Activated CD4-positive, alpha-beta T cell treated with anti-CD3 and anti-CD28 coated beads for 1 hour (primary cell): ENCODE measurements around the gene STAT5B.

Source experiments
- DNase-seq: peaks from one replicate; pipeline ENCODE4 v3.0.0-alpha.2; 2020

Gene STAT5B

DNA sequence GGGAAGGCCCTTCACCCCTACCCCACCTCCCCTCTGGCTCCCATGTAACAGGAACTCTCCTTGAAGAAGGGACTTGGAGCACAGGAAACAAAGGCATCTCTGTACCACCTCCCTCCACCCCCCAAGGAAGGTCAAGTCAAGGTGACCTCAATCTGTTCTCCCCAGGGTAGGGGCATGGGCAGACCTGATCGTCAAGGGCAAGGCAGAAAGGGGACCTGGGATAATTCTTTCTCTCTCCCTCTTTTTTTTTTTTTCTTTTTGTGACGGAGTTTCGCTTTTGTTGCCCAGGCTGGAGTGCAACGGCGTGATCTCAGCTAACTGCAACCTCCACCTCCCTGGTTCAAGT is 7.8 kb upstream of the STAT5B start:
- DNase-seq: no peak

DNA sequence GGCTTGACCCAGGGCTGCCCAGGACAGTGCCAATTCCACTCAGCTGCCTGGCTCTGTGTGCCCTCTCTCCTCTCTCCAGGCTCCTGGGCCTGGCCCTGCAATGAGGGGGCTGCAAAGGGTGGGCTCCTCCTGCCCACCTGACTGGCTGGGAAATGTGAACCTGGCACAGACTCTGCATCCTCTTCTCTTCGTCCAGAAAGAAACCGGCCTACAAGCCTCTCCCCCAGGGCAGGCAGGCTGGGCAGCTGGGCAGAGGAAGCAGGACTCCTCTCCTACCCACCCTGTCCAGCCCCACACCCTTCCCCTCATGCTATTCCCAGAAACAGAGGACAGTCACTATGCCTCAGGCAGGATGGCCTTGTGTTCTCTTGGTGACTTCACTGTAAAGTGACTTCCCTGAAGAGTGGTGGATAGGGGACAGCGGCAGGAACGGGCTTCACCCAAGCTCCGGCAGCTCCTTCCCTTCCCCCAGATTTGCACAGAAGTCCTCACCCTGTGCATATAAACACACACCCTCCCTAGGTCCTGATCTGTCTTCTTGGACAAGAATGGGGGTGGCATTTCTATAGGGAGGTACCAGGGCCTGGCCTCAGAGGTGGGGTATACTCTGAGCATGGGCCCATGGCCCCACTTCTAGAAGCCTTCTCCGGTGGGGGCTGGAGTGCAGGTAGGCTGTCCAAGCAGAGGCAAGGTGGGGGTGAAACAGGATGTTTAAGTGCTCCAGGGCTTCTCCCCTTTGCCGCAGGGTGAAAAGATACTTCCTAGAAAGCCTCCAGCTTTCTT is 7.2 kb upstream of the STAT5B start:
- DNase-seq: peak; percentile 6

DNA sequence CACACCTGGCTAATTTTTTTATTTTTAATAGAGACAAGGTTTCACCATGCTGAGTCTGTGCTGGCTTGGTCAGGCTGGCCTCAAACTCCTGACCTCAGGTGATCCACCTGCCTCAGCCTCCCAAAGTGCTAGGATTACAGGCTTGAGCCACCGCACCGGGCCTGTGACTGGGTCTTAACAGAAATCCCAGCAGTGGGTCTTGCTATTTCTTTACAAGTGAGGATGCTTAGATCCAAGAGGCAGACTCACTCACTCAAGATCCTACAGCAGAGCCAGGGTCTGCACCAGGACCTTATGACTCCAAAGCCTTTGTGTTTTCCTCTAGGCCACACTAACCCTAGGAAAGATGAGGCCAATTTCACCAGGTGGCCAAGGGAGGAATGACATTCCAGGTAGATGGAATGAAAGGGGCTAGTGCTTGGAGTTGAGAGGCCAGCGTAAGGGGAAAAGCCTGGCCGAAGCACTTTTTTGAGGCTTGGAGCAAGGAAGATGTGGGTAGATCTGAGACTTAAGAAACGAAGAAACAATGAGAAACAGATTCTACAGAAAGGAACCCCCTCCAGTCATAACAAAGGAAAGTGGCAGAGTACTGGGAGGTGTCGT is 6.4 kb upstream of the STAT5B start:
- no peak for DNase-seq

DNA sequence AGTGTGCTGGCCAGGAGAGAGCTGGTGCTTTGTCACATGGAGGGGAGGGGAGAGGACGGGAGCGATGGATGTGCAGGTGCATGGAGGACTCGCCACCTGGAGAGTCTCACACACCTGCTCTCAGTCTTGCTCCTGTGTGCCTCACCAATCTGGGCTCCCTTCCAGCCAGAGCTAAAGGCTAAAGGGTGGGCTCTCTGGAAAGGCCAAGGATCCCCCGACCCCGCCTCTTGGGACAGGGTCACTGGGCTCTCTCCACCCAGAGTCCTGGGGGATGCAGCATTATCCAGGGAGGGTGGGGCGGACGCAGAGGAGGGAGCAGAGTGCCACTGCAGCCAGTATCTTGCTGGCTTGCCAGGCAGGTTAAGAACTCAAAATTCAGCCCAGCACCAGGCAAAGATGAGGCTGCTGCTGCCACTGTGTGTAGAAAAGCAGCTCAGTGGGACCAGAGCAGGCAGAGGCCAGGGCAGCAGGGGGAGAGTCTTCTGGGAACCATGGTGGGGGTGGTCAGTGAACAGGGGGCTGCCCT is 5.4 kb upstream of the STAT5B start:
- peak; percentile 7 for DNase-seq

DNA sequence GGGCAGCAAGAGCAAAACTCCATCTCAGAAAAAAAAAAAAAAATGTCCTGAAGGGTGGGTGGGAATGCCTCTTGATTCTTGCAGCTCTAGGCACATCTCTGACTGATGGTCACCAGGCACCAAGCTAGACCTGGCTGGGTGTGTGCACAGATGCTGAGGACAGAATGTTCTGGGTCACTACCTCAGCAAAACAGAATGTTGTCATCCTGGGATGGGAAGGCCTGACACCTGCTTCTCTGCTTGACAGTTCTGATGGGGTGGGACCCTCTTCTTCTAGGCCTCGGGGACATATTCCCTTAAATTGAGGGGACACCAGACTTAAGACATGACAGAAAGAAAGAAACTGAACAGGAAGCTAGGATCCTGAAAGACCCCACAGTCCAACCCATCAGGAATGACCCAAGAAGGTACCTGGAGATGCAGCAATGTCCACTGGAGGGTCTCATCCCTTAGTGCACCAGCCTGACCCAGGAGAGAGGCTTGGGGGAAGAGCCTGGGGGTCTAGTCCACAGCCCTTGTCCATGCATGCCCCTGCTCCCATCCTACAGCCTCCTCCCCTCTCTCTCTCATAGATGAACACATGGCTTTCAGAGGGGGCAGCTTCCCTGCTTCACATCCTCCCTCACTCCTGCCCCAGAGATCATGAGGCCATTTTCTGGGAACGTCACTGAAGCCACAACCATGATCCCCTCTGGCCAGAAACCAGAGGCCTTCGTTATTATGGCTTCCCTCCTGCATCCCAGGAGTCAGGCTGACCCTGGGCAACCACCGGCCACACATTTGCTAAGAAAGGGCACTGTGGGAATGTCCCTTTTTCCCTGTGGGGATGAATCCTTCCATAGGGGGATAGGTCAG is 3.8 kb upstream of the STAT5B start:
- DNase-seq: no peak

DNA sequence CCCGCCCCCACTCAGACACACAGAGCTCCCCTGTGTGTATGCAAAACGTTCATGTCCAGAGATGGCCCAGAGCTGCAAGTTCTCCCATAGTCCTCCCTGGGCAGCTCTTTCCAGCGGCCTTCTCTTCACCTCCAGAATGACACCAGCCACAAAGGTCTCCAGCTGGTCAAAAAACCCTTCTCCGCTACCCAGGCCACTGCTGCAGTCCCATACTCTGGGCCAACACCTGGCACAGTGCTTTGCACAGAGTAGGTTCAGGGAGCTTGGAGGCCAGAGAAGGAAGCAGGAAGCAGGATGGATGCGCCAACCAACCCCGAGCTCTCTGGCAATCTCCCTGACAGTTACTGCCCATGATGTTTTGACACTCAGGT is 1.1 kb upstream of the STAT5B start:
- DNase-seq: no peak

DNA sequence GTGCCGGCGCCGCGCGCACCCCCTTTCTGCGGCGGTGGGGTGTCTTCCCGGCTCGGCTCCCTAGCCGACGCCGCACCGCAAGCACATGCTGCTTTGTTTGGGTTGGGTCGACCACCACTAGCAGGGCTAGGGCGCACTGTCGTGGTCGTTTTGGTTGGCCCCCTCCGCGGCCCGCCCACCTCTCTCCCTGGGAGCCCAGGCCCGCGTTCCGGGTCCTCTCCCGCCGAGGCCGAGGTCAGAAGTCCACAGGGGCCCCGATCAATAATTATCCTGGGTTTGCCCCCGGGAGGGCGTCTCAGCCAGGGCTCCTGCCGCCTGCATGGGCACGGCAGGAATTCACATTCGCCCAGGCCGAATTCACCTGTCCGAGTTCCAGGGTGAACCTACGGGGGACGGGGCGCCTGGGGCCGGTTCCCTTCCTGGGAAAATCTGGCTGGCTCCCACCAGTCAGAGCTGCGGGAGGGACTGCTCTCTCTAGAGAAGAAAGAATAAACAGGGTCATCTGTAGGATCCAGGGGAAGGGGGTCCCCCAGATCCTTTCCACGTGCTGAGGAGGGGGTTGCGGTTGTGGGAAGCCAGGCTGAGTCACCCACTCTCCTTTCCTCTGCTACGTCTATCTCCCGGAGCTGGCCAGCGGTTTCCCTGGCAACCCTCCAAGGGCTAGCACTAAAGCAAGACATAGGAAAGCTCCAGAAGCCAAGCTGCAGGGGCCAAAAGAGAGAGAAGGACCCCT is 584 bp upstream of the STAT5B start:
- no peak for DNase-seq

DNA sequence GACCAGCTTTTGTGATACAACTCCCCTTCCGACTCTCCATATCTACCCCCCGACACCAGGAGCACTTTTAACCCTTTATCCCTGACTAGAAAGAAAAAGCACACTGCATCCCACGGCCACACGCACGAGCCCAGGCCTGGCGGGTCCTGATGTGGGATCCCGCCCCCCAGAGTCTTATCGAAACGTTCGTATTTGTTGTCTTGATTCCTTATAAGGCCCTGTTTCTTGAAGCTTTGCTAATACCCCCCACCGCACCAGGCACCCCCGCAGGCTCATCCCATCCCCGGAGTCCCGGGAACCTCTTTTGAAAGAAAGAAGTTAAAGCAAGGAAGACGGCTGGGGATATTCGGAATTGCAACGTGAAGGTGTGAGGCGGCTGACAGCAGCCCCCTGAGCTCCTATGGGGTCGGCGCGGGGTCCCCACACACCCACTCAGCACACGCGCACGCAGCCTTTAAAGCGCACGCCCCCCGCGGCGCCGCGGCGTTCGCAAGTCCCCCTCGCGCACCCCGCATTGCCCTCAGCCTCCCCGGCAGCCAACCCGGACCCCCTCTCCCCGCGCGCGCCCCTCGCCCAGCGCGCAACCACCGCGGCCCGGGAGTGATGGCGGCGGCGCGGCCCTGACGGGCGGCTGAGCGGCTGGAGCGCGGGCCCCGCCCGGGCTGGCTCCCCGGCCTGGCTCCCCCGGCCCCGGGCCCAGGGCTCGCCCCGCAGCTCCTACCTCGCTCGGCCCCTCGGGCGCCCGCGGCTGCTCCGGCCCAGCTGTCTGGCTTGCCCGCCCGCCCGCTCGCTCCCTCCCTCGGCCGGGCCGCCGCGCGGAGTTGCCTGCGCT is 448 bp downstream of the STAT5B start:
- peak; percentile 18 for DNase-seq

DNA sequence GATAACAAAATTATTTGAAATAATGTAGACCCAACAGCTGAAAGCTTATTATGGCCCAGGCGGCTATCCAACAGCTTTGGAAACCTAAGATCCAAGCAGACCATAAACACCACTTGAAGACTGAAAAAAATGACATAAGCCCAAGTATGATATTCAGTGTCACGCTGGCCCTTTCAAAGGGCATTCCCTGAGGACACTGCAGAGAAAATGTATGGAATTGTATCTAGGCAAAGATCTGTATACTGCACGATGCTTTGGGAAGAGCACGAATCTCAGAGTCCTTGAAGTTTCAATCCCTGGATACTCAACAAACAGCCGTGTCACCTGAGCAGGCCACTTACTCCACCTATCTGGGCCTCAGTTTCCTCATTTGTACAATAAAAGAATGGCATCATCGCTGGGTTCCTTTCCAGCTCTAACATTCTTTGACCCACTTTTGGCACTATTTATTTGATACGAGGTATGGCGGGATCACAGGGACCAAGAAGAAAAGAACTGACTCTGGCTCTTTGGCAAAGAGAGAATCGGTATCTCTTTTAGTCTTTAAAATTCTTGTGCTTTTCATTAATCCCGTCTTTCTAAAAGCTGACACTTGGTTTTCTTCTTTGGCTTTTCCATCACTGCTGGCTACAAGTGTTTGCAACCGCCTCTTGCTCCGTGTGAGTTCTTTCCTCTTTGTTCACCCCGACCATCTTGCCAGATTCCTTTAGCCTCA is 1.2 kb downstream of the STAT5B start:
- no peak for DNase-seq

DNA sequence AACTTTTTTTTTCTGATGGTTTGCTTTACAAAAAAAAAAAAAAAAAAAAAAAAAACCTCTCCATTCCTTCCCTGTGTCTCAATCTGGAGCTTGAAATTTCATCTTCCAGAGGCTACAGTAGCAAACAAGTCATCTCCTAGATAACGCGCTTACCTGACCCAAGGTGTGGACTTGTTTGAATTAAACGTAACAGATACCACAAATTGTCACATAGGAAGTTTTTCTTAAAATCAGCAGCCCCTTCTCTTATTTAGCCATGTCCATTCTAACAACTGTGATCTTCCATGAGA is 2.0 kb downstream of the STAT5B start:
- DNase-seq: no peak

DNA sequence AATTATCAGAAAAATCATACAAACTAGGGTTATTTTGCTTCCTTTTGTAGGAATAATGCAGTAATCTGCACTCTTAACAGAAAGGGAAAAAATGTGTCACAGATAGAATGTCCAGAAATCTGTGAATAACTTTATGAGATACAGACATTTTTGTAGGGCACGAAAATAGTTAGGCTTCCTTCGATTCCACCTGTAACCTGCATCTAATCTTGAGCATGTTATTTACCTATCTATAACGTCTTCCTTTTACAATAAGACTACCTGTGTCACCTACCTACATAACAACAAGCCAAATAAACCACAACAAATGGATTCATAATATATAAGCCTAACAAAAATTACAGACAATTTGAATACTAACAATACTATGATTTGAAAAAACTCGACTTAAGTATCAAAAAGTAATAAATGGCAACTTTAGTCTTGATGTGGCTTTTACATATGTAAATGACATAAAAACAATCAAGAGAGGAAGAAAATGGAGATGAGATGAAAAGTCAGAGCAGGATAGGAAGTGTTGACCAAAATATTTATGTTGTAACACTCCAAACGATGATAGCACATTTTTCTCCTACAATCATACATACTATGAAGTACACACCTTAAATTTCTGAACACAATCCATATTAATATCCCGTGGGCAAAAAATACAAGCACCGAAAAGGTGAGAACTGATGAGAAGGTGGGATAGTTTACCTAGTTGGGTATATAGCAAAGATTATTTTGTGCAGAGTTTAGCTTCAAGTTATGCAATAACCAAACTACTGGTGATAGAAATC is 2.5 kb downstream of the STAT5B start:
- DNase-seq: no peak

DNA sequence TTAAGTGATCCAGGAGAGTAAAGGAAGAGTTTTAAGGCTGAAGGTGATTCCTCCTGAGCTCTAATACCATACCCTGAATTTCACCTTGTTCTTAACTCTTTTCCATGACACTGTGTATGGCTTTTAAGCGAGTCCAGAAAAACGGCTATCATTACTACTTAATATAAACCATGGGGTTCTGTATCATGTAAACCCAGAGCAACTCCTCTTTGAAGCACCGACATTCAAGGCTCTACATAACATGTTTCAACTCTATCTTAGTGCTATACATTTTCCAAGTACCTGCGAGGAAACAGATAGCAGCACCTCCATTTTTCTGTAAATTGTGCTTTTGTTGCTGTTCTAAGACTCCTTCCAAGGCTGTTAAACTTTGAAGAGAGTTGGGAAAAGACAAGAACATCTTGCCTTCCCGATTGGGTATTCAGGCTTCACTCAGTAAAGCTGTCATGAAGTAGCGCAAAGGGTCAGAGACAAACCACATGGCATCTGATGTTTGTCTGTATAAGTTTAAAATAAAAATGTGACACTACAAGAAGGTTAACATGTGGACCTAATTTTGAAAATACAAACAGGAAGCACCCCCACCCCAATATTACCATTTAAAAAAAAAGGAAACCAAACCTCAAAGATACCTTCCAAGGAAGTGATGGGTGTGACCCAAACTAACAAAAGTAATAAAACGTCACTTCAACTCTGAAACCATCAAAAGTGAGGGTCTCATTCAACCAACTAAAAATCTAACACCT is 3.9 kb downstream of the STAT5B start:
- DNase-seq: no peak

DNA sequence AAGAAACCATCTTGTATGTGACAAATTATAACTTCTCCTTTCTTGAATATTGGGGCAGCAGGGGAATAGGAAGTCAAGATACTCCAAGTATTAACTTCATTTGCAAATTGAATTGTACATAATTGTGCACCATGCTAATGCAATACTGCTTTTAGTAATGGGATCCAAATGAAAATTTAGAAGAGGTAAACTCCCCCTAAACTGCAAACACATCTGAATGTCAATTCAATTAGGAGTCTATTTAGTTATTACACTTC is 4.5 kb downstream of the STAT5B start:
- no peak for DNase-seq

DNA sequence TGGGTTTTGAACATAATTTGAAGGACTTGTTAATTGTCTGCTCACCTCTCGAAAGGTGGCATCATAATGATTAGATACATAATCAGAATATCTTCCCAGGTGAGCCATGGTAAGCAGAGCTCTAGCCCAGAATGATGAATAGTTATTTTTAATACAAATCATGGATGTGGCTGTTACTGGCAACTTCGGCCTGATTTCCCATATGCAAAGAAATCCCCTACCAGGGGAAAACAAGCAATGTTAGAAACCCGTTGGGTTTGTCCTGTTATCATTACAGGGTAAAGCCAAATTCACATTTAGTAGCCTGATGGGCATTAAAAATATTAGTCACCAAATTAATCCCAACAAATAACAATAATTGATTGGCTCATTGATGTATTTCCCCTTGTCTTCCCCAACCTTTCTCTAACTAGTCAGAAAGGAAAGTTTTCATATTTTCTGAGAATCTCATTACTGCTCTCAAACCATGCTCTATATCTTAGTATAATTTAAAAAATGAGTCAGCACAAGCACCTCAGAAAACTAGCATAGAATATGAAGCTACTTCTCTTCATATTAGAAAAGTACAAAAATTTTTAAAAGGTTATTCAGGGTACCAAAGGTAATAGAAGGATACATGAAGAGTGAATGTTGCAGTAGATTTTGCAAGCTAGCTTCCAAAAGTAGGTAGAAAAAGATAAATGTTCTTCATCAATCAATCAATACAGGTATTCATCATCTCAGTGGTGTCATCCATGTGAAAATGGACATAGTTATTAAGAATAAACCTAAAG is 5.0 kb downstream of the STAT5B start:
- no peak for DNase-seq

DNA sequence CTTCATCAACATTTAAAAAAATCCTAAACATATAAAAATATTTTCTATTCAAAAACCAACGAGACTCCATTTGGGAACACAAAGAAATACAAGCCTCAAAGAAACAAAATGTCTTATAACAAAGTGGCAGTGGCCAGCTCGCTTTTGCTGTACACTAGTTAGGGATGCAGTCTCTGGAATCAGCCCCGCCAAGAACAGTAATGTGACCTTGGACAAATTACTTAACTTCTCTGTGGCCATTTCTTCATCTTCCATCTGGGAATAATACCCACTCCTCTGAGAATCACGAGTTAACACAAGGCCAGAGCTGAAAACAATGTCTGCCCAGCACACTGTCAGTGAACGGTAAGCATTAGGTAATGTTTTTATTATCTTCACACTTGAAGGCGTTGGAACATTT is 5.6 kb downstream of the STAT5B start:
- DNase-seq: no peak

DNA sequence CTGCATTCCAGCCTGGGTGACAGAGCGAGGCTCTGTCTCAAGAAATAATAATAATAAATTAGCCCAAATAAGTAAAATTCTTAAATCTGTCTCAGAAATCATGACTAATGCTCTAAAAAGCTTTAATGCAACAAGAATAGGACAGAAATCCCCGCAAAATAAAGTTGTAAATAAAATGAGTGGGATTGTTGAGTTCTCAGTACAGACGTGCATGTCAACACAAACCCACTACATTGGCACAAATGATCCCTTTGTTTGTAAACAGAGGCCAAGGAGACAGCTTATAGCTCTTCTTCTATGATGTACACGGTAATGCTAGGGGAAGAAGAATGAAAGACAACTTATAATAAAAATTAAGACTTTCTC is 6.0 kb downstream of the STAT5B start:
- DNase-seq: no peak

DNA sequence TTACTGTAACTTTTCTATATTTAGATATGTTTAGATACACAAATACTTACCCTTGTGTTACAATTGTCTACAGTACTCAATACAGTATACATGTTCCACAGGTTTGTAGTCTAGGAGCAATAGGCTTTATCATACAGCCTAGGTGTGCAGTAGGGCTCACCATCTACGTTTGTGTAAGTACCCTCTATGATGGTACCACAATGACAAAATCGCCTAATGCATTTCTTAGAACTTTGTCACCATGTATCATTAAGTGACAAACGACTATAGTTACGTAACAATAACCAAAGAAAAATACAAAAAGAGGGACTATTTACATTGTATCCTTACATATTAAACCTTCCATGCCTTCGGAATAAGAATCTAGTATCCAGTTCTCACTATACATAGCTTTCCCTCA is 8.0 kb downstream of the STAT5B start:
- DNase-seq: no peak

DNA sequence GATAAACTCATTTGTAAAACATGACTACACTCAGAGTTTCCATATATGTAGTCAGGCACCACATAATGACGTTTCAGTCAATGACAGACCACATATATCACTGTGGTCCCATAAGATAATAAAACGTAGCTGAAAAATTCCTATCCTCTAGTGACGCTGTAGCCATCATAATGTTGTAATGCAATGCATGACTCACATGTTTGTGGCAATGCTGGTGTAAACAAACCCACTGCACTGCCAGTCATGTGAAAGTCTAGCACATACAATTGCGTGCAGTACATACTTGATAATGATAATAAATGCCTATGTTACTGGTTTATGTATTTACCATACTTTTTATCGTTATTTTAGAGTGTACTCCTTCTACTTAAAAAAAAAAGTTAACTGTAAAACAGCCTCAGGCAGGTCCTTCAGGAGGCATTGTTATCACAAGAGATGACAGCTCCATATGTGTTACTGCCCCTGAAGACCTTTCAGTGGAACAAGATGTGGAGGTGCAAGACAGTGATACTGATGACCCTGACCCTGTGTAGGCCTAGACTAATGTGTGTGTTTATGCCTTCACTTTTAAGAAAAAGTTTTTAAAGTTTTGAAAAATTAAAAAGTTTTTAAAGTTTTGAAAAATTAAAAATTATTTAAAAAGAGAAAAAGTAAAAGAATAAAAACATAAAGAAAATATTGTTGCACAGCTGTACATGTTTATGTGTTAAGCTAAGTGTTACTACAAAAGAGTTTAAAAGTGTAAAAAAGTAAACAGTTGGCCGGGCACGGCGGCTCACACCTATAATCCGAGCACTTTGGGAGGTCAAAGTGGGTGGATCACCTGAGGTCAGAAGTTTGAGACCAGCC is 9.0 kb downstream of the STAT5B start:
- no peak for DNase-seq

DNA sequence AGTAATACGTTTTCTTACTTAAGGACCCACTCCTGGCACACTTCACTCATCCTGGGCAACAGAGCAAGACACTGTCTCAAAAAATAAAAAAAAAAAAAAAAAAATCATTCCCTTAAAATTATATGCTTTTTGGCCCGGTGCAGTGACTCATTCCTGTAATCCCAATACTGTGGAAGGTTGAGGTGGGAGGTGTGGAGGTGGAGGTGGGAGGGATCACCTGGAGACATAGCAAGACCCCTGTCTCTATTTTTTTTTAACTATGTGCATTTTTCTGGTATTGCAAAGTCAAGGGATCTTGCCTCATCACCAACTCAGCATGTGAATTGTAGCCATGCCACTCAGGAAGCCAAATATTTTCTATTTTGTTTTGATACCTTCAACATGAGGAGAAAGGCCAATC is 9.7 kb downstream of the STAT5B start:
- no peak for DNase-seq
